Stimulated activated CD4-positive, alpha-beta T cell treated with anti-CD3 and anti-CD28 coated beads, Interleukin-2, amount 100 ng/mL, for 24 hours (primary cell): ENCODE data around the gene EHBP1L1.
A peak's percentile ranks its signal among the peaks of the same experiment; 100 is the strongest.

Experiments used
- DNase-seq, 2 donors: peaks; one replicate each; pipeline ENCODE4 v3.0.0-alpha.2; 2020

The EHBP1L1 gene

DNA sequence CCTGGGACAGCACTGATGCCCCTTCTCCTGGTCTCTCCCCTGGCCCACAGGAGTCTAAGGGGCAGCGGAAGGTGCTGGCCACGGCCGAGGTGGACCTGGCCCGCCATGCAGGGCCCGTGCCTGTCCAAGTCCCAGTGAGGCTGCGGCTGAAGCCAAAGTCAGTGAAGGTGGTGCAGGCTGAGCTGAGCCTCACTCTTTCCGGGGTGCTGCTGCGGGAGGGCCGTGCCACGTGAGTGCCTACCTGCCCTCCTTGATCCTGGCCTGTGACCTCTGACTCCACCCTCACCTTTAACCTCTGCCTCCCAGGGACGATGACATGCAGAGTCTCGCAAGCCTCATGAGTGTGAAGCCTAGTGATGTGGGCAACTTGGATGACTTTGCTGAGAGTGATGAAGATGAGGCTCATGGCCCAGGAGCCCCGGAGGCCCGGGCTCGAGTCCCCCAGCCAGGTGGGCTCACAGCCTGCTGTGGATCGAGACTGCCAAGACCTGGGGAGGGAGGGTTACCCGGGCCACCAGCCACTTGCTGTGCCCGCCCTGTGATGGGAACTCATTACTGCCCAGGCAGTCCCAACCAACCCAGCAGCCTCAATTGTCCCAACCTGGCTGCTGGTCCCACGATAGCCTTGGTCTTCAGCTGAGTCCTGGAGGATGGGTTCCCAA is 4.3 kb downstream of the EHBP1L1 start:
- DNase-seq = no peak

DNA sequence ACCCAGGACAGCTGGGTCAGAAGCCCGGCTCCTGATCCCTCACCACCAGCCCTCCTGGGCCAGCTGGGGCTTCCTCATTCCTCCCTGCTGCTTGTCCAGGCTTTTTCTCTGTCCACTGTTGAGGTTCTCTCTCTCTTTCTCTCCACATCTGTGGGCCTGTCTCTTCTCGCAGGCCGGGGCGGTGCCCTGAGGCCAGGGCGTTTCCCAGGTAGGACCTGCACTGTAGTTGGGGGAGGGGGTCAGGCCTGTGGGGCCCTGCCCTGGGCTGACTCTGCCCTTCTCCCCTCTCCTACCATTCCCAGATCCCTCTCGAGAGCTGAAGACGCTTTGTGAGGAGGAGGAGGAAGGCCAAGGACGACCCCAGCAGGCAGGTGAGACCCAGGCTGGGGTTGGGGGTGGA is 4.9 kb downstream of the EHBP1L1 start:
- no peak for DNase-seq

DNA sequence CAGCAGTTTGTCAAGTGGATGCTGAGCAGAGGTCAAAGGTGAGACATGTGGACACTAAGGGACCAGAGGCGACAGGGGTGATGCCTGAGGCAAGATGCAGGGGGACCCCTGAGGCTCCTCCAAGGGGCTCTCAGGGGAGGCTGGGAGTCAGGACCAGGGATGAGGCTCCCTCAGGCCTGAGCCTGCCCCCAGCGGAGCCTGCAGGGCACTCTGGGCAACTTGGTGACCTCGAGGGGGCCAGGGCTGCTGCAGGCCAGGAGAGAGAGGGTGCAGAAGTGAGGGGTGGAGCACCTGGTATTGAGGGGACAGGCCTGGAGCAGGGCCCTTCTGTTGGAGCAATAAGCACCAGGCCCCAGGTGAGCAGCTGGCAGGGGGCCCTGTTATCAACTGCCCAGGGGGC is 6.1 kb downstream of the EHBP1L1 start:
- no peak for DNase-seq

DNA sequence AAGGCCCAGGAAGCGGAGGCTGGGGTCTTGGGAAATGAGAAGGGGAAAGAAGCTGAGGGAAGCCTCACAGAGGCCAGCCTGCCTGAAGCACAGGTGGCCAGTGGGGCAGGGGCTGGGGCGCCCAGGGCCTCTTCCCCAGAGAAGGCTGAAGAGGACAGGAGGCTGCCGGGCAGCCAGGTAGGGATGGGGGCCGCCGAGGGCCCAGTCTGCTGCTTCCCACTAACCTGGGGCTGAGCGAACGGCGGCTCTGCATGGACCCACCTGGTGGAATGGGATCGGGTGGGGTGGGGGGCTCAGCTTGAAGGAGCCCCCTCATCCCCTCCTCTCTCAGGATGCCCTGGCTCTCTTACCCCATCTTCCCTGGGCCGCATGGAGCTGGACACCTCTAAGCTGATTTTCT is 7.7 kb downstream of the EHBP1L1 start:
- DNase-seq = no peak

DNA sequence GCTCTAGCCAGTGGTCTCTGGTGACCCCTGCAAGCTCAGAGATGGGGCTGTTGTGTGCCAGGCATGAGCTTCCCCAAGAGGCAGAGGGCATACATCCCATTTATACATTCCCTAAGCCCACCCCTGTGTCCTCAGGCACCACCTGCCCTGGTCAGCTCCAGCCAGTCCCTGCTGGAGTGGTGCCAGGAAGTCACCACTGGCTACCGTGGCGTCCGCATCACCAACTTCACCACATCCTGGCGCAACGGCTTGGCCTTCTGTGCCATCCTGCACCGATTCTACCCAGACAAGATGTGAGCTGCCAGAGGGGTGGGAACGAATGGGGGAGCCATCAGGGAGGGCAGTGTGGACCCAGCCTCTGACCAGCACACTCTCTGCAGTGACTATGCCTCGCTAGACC is 8.3 kb downstream of the EHBP1L1 start:
- DNase-seq = no peak

DNA sequence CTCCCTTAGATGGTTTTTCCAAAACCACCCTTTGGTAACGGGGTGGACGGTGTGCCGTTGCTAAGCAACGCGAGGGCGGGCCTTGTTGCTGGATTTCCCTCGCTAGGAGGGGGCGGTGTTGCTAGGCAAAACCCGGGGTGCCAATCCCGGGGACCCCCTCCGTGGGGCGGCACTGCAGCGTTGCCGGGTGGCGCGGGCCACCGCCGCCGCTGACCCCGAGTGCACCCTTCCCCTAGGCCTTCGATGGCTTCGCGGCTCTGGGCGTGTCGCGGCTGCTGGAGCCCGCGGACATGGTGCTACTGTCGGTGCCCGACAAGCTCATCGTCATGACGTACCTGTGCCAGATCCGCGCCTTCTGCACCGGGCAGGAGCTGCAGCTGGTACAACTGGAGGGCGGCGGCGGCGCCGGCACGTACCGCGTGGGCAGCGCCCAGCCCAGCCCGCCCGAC is 8.9 kb downstream of the EHBP1L1 start:
- DNase-seq = no peak

DNA sequence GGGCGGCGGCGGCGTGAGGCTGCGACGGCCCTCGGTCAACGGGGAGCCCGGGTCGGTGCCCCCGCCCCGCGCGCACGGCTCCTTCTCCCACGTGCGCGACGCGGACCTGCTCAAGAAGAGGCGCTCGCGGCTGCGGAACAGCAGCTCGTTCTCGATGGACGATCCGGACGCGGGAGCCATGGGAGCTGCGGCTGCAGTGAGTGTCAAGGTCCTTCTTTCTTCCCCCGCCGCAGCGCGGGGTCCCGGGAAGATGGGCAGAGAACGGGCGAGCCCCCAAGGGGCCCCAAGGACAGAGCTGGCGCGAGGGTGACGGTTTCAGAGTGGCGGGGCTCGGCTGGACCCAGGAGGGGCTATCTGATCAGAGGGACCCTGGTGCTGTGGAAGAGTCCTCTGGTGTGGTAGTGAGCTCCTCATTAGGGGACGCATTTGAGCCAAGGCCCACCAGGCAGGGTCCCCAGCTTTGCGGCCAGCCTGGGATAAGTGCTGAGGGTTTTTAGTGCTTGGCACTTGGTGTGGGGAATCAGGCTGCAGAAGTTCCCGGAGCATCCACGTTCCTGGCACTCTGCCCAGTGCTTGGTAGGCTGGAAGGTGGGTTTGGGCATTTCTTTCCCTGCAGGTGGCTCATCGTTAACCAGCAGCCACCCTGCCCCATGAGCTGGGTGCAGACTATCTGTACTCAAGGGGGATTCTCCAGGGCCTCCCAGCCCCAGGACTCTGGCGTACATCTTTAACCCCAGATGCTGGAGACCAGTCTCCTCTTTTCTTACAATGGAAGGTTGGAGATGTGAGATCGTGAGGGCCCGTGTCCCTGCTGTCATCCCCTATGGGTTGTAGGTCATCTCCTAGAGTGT is 9.8 kb downstream of the EHBP1L1 start:
- DNase-seq = no peak

DNA sequence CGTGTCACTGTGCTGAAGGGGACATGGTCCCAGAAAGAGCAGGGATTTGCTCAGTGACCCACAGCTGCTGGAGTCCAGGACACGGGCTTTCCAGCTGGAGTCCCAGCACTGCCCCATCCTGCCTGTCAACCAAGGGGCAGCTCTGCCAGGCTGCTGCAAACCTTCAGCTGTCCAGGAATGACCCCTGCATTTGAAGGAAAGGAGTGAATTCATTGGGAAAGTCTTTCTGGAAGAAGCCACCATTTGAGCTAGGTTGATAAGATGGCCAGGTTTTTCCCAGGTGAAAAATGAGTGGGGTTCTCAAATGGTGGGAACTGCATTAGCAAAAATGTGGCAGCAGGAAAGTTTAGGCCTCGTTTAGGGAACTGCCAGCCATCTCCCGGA is 10.4 kb downstream of the EHBP1L1 start:
- no peak for DNase-seq

DNA sequence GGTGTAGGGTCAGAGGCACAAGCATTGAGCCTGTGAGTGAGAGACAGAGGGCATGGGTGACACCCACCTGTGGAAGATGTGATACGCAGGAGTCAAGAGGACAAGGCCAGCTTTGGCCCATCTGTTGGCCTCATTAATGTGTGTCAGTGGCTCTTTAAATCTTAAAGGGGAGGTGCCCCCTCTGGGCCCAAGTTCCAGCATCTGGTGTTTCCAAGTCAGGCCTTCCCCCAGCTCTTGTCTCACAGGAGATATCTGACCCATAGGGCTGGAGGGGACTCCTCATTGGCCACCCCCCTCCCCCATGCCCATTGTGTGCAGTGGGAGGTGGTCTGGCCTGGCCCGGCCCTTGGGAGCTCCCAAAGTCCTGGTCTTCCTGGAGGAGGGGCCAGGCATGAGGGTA is 10.8 kb downstream of the EHBP1L1 start:
- no peak for DNase-seq

DNA sequence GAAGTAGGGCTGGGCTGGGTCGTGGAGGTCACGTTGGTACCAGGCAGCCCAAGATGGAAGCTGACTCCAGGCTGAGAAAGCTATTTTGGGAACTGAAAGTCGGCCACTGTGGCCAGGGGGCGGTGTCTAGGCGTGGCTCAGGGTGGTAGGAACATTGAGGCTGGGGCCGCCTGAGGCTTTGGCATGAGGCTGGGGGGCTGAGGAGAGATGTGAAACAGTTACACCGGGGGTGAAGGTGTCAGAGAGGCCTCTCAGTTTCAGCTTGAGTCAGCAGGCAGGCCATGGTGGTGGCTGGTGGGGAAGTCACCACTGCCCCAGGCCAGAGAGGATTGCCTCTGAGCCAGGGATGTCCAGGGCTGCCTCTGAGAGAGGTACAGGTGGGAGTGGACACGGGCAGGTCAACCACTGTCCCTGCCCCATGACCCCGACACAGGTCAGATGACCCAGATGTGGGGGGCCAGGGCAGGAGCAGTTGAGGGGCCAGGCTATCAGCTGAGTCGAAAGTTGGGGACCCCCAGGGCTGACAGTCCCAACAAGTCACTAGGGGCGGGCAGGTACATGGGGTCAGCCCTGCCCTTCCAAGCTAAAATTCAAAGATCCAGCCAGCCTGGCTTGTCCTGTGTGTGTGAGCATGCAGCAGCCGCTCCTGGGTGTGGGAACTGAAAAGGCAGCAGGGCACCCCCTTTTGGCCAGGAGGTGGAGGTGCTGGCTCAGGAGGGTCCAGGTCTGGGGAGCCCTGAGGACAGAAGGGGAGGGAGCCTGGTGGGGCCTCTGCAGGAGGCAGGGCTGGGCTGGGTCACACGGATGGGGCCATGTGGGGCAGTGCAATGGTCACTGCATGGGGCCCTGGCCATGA is 12.6 kb downstream of the EHBP1L1 start:
- peak; percentile 76 to 79 for DNase-seq

DNA sequence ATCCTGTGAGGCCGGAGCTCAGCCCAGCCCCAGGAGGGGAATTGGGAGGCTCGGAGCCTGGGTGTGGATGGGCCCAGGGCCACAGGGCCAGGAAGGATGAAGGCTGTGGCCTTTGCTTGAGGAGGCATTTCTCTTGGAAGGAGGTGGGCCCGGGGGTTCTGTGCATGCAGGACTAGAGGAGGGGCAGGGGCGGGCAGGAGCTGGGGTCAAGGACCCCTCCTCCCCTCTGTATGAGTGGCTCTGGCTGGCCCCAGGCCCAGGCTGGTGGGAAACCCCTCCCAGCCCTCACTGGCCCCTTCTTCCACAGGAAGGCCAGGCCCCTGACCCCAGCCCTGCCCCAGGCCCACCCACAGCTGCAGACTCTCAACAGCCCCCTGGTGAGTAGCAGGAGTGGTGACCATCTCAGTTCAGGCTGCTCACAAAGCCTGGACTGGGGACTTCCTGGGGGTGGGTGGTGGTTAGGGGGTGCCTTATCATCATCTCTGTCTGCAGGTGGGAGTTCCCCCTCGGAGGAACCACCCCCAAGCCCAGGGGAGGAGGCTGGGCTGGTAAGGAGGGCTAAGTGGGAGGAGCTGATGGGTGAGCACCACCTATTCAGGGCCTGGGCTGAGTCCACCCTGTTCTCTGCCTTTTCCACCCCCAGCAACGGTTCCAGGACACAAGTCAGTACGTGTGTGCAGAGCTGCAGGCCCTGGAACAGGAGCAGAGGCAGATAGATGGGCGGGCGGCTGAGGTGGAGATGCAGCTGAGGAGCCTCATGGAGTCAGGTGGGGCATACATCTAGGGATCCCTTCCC is 13.8 kb downstream of the EHBP1L1 start:
- DNase-seq = no peak

DNA sequence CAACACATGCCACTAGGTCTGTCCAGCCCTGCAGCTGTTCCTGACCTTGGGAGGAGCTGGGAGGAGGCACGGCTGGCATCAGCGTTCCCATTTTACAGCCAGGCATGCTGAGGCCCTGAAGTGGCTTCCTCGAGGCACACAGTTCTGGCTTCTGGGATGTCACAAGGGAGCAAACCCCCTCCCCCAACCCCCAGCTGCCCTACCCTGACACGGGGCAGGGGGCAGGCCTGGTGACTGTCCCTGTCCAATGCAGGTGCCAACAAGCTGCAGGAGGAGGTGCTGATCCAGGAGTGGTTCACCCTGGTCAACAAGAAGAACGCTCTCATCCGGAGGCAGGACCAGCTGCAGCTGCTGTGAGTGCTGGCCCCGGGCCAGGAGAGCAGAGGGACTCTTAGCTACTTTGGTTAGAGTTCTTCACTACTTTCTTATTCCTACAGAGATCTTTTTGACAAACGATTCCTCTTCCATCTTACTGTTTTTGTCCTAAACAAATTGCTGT is 14.4 kb downstream of the EHBP1L1 start:
- DNase-seq = no peak

DNA sequence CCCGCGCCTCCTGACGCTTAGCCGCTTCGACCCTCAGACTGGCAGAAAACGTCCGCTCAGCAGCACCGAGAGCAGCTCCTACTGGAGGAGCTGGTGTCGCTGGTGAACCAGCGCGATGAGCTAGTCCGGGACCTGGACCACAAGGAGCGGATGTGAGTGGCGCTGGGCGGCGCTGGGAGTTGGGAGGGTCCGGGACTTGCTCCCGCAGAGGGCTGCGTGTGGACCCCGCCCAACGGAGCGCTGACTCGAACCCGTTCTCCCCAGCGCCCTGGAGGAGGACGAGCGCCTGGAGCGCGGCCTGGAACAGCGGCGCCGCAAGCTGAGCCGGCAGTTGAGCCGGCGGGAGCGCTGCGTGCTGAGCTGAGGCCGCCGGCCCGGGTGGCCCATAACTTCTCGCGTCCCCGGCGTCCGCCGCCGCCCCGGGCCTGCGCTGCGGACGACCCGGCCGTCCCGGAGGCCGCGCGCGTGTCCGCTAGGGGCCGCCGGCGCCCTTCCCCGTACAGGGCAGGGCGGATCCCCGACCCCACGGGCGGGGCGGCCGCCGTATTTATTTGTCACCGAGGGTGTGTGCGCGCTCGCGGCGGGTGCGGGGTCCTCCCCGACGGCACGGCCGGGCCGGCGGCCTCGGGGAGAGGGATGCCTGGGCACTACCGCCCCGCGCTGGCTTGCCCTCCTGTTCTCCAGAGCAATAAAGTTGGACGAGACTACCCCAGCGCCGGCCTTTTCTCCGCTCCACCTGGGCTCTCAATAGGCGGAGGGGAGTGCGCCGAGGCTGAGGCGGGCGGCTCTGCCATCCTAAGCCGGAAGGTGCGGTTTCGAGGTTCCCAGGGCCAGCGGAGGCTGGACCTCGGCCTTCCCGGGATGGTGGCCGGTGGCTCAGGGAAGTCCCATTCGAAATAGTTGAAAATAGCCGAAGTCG is 16.3 kb downstream of the EHBP1L1 start:
- DNase-seq = no peak

DNA sequence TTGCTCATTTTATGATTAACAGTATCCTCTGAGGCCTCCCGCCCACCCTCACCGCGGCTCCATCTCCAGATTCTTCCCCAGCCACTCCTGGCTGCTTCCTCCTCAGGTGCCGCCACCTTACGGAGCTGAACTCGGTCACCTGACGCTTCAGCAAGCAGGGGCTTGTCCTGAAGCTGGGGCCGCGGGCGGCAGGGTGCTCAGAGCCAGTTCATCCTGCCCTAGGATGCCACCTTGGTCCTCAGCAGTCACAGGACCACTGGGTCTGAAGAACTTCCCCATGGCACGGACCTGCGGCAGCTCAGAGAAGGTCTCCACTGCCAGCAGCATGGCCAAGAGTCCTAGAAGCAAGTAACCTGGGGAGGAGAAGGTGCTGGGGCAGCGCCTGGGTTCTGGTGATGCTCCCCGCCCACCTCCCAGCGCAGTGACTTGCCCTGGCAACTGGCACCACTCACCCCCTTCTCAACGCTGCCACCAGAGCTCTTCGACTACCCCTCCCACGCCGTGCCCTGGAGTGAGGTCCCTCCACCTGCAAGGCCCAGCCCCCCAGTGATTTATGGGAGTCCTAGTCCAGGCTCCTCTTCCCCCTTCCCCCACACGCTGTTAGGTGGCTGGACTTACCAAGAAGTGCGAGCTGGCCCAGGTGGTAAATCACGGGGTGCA is 17.1 kb downstream of the EHBP1L1 start:
- no peak for DNase-seq

DNA sequence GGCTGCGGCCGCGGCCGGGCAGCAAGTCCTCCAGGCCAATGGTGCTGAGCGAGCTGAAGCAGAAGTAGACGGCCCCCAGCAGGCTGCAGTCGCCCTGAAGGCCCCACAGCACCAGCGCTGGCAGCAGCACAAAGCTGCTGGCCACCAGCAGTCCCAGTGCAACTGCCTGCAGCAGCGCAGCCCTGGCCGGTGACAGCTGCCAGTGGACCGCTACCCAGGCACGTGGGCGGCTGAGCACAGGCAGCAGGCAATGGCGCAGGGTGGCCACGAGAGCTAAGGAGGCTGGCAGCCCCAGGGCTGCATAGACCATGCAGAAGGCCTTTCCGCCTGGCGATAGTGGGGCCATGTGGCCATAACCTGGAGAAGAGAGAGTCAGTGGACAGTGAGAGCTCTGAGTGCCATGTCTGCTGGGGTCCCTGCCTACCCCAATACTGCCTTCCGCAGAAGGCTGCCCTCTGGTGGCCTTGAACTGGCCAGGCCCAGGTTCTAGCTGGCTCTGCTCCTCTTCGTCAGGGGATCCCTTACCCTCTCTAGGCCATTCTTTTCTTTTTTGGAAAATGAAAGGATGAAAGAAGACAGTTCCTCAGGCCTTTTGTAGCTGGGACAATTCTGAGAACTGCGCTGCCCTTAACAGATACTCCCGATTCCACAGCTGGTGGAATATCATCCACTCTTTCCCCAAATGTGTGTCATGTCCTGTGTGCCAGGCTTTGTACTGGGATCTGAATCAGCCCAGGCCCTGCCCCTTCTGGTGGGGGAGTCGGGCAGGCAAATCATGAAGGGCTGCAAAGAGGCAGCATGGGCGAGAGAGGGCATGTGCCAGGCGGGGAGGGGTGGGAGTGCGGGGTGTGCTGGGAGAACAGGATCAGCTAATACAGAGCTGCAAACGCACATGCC is 17.9 kb downstream of the EHBP1L1 start:
- DNase-seq = peak; percentile 51 to 58

DNA sequence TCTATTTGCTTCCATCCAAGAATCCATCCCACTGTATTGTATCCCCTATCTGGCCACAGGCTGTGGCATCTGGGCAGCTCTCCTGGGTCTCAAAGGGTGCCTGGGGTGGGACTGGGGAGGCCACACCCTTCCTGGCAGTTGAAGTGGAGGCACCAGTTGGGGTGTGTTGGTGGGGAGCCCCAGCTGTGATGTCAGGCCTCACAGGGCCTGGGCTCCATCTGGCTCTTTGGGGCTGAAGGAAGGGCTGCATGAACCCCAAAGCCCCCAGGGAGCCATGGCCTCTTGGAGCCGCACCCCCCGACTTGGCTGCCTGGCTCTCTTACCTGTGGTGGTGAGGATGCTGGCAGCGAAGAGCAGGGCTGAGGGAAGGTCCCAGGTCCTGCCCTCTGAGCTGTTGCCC is 19.3 kb downstream of the EHBP1L1 start:
- DNase-seq = no peak

DNA sequence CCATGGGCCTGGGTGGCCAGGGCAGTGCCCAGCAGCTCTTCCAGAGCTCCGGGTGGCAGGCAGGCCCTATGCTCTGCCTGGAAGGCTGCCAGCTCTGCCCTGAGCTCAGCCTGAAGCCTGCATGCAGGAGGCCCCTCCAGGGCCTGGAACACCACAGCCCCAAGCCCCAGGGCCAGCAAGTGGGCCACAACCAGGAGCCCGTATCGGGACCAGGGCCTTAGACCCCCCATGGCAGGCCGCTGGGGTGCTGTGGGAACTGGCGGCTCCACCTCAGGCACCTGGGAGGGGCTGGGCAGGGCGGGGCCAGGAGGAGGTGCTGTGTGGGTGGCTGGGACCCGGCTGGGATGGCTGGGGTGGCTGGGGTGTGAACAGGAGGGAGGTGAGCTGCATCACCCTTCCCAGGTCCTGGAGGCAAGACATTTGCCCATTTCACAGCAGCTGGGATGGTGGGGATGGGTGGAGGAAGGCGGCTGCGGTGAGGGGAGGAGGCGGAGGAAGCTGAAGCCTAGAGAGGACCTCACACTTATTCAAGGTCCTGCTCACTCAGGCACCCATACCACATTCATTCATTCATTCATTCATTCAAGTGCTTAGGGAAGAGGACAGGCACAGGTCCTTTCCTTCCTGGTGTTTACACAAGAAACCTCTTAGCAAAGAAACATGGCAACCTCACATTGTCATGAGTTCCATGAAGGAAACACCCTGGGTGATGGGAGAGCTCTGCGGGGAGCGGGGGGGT is 19.9 kb downstream of the EHBP1L1 start, which contains the start of gene KCNK7:
Gene KCNK7 (minus strand): TSS at position 258 of the 739 bp plus-strand sequence. CDS start 28 bp downstream, at position 230.
- DNase-seq = no peak

DNA sequence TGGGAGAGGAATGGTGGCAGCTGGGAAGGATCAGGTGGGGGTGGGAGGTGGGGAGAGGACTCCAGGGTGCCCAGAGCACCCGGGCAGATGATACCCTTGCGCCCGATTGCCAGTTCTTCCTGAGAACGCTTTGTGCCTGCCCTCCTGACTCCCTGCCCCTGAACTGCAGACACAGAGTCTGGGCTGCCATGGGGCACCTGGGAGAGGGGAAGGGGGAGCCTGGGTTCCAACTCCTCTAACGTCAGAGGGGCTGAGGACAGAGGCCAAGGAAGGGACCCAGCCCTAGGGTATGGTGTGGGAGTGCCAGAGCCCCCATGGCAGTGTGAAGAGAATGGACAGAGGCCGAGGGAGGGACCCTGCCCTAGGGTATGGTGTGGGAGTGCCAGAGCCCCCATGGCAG is 20.7 kb downstream of the EHBP1L1 start:
- no peak for DNase-seq

DNA sequence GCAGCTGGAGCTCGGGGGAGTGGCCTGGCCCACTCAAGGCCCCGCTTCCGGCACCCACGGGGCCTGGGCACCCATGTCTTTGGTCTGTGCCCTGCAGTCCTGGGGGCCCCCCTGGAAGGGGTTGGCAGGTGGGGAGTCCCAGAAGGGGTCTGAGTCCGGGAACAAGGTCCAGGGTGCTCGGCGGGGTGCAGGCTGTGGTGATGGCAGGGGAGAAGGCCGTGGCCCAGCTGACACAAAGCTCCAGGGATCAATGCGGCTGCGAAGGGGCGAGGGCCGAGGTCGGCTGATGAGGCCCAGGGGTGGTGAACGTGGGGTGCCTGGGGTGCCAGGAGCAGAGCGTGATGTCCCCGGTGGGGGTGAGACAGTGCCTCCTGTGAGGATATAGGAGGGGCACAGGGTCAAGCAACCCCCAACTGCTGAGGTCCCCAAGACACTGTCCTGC is 22.4 kb downstream of the EHBP1L1 start:
- DNase-seq = no peak
